ENCODE results near the gene LAT.
A peak's percentile ranks its signal among the peaks of the same experiment; 100 is the strongest.

Gene LAT

DNA sequence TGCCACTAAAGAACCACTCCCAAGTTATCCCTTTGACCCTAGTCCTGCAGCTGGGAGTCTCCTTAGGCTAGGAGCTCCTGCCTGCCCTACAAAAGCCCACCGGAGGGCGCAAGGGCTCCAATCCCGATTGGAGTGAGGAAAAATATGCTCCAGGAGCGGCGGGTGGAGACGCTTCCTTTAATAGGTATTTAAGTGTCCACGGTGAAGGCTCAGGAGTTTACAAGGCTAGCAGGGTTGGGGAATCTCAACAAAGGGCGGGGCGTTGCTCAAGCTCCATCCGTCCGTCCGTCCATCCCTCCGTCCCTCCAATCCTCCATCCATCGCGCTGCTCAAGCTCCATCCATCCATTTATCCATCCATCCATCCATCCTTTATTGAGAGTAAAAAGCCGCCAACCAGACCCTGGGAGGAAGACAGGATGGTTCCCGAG, 10.8 kb upstream of the LAT start:
- peaks cover 7% of the 10 kb centered on the region for H3K4me1 ChIP-seq (ENCODE audit: insufficient read depth, low read length, poor library complexity, severe bottlenecking)
- peak overlapping the region; percentile 83 for H3K4me2 ChIP-seq (ENCODE audit: low read depth, low read length, poor library complexity, severe bottlenecking)
- peak overlapping the region; percentile 77 for H3K9ac ChIP-seq (ENCODE audit: low read depth, low read length, poor library complexity, severe bottlenecking)
- H3K79me2 ChIP-seq (ENCODE audit: insufficient read depth, low read length): peaks cover 5% of the 10 kb centered on the region; the same call in 1 of the 2 replicates
- H3K27me3 ChIP-seq (ENCODE audit: insufficient read depth, low read length, poor library complexity, severe bottlenecking): no peaks in the 10 kb centered on the region
- H2AFZ ChIP-seq (ENCODE audit: low read length): peak overlapping the region; percentile 72
- no peak for TF ChIP-seq EZH2phosphoT487 (IDR thresholded peaks at IDR 0.05; ENCODE audit: borderline replicate concordance)
- TF ChIP-seq, protein P1, sequence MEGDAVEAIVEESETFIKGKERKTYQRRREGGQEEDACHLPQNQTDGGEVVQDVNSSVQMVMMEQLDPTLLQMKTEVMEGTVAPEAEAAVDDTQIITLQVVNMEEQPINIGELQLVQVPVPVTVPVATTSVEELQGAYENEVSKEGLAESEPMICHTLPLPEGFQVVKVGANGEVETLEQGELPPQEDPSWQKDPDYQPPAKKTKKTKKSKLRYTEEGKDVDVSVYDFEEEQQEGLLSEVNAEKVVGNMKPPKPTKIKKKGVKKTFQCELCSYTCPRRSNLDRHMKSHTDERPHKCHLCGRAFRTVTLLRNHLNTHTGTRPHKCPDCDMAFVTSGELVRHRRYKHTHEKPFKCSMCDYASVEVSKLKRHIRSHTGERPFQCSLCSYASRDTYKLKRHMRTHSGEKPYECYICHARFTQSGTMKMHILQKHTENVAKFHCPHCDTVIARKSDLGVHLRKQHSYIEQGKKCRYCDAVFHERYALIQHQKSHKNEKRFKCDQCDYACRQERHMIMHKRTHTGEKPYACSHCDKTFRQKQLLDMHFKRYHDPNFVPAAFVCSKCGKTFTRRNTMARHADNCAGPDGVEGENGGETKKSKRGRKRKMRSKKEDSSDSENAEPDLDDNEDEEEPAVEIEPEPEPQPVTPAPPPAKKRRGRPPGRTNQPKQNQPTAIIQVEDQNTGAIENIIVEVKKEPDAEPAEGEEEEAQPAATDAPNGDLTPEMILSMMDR (conservative IDR thresholded peaks at IDR 0.05; ENCODE audit: low read length): peak; percentile 79
- no peaks in the 10 kb centered on the region for H3K36me3 ChIP-seq (ENCODE audit: insufficient read depth, low read length)
- H3K4me3 ChIP-seq (ENCODE audit: low read length, poor library complexity, severe bottlenecking): peak overlapping the region; percentile 76
- no peaks in the 10 kb centered on the region for H3F3A ChIP-seq (ENCODE audit: low read depth)
- H3K9me2 ChIP-seq (replicated peaks; ENCODE audit: low read depth, low read length): no peaks in the 10 kb centered on the region
- no peaks in the 10 kb centered on the region for H4K20me1 ChIP-seq (ENCODE audit: insufficient read depth, low read length, poor library complexity, severe bottlenecking)
- H3K9me3 ChIP-seq (ENCODE audit: insufficient read depth, low read depth, low read length): no peaks in the 10 kb centered on the region

DNA sequence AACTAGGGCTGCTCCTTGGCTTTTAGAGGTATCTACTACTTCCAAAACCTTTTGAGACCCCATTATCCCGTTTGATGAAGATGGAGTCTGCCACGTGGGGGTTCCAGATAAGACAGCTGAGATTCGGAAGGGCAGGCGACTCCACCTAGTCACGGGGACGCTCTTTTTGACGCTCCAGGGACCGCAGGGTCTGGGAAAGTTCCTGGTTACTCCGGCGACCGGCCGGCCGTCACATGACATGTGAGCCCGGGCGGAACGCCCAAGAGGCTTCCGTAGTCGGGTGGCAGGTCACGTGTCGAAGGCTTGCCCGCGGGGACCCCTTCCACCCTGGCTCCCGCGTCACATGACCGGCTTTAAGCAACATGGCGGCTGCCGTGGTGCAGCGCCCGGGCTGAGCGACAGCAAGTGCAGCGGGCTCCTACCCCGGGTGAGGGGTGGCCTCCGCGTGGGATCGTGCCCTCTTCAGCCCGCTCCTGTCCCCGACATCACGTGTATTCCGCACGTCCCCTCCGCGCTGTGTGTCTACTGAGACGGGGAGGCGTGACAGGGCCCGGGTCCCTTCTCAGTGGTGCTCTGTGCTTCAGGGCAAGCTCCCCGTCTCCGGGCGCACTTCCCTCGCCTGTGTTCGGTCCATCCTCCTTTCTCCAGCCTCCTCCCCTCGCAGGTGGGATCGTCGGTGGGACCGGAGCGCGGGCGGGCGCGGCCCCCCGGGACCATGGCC, 10.3 kb upstream of the LAT start, which contains the start of gene SPNS1:
Gene SPNS1 (plus strand): TSS at position 342 of the 721 bp plus-strand sequence. CDS start 374 bp downstream, at position 716.
- H3K36me3 ChIP-seq (ENCODE audit: insufficient read depth, low read length): no peaks in the 10 kb centered on the region
- H3K9me2 ChIP-seq (replicated peaks; ENCODE audit: low read depth, low read length): no peaks in the 10 kb centered on the region
- H3K27me3 ChIP-seq (ENCODE audit: insufficient read depth, low read length, poor library complexity, severe bottlenecking): no peaks in the 10 kb centered on the region
- no peaks in the 10 kb centered on the region for H3K9me3 ChIP-seq (ENCODE audit: insufficient read depth, low read depth, low read length)
- H3K79me2 ChIP-seq (ENCODE audit: insufficient read depth, low read length): peaks cover 5% of the 10 kb centered on the region; the same call in 1 of the 2 replicates
- peak within 1 kb of the TSS; percentile 72 for H2AFZ ChIP-seq (ENCODE audit: low read length)
- peak within 1 kb of the TSS; percentile 83 for H3K4me2 ChIP-seq (ENCODE audit: low read depth, low read length, poor library complexity, severe bottlenecking)
- no peaks in the 10 kb centered on the region for H3F3A ChIP-seq (ENCODE audit: low read depth)
- H3K4me1 ChIP-seq (ENCODE audit: insufficient read depth, low read length, poor library complexity, severe bottlenecking): peaks cover 7% of the 10 kb centered on the region
- H3K9ac ChIP-seq (ENCODE audit: low read depth, low read length, poor library complexity, severe bottlenecking): peak within 1 kb of the TSS; percentile 77
- no peaks in the 10 kb centered on the region for H4K20me1 ChIP-seq (ENCODE audit: insufficient read depth, low read length, poor library complexity, severe bottlenecking)
- TF ChIP-seq, protein P1 (conservative IDR thresholded peaks at IDR 0.05; ENCODE audit: low read length): no peak
- TF ChIP-seq EZH2phosphoT487 (IDR thresholded peaks at IDR 0.05; ENCODE audit: borderline replicate concordance): no peak
- peak within 1 kb of the TSS; percentile 76 for H3K4me3 ChIP-seq (ENCODE audit: low read length, poor library complexity, severe bottlenecking)

DNA sequence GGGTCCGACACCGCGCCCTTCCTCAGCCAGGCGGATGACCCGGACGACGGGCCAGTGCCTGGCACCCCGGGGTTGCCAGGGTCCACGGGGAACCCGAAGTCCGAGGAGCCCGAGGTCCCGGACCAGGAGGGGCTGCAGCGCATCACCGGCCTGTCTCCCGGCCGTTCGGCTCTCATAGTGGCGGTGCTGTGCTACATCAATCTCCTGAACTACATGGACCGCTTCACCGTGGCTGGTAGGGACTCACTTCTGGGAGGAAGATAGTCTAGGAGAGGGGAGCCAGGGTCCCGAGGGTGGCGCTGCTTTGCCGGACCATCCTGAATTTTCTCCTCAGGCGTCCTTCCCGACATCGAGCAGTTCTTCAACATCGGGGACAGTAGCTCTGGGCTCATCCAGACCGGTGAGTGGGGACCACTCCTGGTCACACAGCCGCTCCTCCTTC, 9.7 kb upstream of the LAT start:
- Histone ChIP-seq H3F3A (ENCODE audit: low read depth) (no peaks in the 10 kb centered on the region), H3K9ac (ENCODE audit: low read depth, low read length, poor library complexity, severe bottlenecking) (peak overlapping the region; percentile 77), H4K20me1 (ENCODE audit: insufficient read depth, low read length, poor library complexity, severe bottlenecking) (no peaks in the 10 kb centered on the region), H3K9me2 (replicated peaks; ENCODE audit: low read depth, low read length) (no peaks in the 10 kb centered on the region), H3K79me2 (ENCODE audit: insufficient read depth, low read length) (peaks cover 5% of the 10 kb centered on the region; the same call in 1 of the 2 replicates), H3K9me3 (ENCODE audit: insufficient read depth, low read depth, low read length) (no peaks in the 10 kb centered on the region), H3K27me3 (ENCODE audit: insufficient read depth, low read length, poor library complexity, severe bottlenecking) (no peaks in the 10 kb centered on the region), H2AFZ (ENCODE audit: low read length) (peak overlapping the region; percentile 72; the same call in 1 of the 2 replicates), H3K36me3 (ENCODE audit: insufficient read depth, low read length) (no peaks in the 10 kb centered on the region), H3K4me2 (ENCODE audit: low read depth, low read length, poor library complexity, severe bottlenecking) (peak overlapping the region; percentile 83), H3K4me1 (ENCODE audit: insufficient read depth, low read length, poor library complexity, severe bottlenecking) (peaks cover 7% of the 10 kb centered on the region), H3K4me3 (ENCODE audit: low read length, poor library complexity, severe bottlenecking) (peak overlapping the region; percentile 76)
- TF ChIP-seq EZH2phosphoT487 (IDR thresholded peaks at IDR 0.05; ENCODE audit: borderline replicate concordance): no peak
- TF ChIP-seq, protein P1 (conservative IDR thresholded peaks at IDR 0.05; ENCODE audit: low read length): no peak
